ENCODE measurements around the gene FYCO1. TPM values are rescaled to one million over a fixed set of nuclear protein-coding genes. Genes with fewer than 3 reads are reported as not detected.

FYCO1 gene
- total and polyA plus RNA-seq, 7 donors: 14.0 to 129 (median 68.3) TPM

DNA sequence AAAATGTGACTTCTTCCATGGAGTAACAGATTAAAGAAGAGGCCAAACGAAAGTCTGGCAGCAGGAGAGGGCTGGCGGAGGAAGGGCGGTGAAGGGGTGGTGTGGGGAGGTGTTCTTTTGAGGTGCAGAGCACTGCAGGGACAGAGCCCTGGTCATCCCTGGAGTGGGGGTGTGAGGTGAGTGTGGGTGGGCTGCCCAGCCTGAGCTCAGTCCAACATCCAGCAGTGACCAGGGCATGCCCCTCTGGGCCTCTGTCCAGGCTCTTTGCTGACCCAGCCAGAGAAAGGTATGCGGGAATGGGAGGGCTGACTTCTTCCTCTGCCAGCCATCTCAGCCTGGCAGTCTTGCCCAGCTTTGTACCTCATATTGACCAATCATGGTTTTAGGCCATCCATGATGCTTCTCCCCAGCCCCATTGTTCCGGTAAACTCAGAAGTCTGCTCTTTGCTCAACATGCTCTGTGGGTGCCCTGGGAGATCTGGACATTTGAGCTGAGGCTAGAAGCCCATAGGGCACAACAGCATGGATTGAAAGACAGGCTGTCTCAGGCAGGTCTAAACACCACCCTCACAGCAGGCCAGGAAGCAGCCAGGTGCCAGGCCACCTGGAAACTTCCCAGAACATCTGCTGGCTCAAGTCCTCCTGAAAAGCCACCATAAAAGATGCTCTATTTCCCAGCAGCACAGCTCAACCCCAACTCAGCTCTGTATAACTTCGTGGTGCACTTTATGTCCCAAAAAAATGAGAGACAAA lies 78.3 kb downstream of the FYCO1 start:
- Histone ChIP-seq H3K27ac (no peak overlapping the region), H3K9me3 (no peaks in the 10 kb centered on the region), H3K27me3 (ENCODE audit: insufficient read depth in 3 of 3, low read length in 2 of 3) (no peaks in the 10 kb centered on the region), H3K36me3 (ENCODE audit: insufficient read depth in 1 of 2, low read depth in 1 of 2) (peaks cover 0 to 54% of the 10 kb centered on the region in 2 donors), H3K4me3 (no peak overlapping the region), H3K4me1 (no peaks in the 10 kb centered on the region)
- WGBS, 3 donors: 62 to 77% (median 65%) methylated on average over 6 of the region's 6 CpGs
- no peak for DNase-seq
- no peak for ATAC-seq
- TF ChIP-seq CTCF (IDR thresholded peaks at IDR 0.05): no peak
- intact Hi-C loops (cut with DNase I): no loop called here

- intact Hi-C loops (cut with DNase I): no loop called here
- ATAC-seq: peak; percentile 36 to 55 (median 45)
- no peak overlapping the region for H3K27ac ChIP-seq
- 45 to 54% (median 52%) methylated on average over 13 of the region's 13 CpGs for WGBS, 3 donors
- no peak for TF ChIP-seq CTCF (IDR thresholded peaks at IDR 0.05)
- no peaks in the 10 kb centered on the region for H3K27me3 ChIP-seq (ENCODE audit: insufficient read depth in 3 of 3, low read length in 2 of 3)
- H3K4me1 ChIP-seq: no peaks in the 10 kb centered on the region
- no peak for DNase-seq
- peaks cover 0 to 37% of the 10 kb centered on the region in 2 donors for H3K36me3 ChIP-seq (ENCODE audit: insufficient read depth in 1 of 2, low read depth in 1 of 2)
- no peak overlapping the region for H3K4me3 ChIP-seq
- no peaks in the 10 kb centered on the region for H3K9me3 ChIP-seq
Observed at GRCh38 chr3:45915518-45916231, 79.9 kb downstream of the FYCO1 start.

DNA sequence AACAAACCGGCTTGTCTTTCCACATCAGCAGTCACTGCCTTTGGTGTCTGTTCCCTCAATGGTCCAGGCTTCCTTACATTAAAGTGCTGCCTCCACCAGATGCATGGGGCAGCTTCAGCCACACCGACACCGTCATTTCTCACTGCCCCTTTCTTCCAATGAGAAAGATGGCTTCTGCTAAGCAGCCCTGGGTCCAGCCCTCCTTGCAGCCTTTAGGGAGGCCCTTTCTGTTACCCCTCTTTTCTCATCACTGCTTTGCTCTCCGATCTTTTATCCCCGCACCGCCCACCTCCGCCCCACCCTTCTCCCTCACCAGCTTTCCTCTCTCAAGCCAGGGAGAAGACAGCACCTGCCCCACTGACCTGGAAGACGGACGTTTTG lies 80.6 kb downstream of the FYCO1 start:
- H3K36me3 ChIP-seq (ENCODE audit: insufficient read depth in 1 of 2, low read depth in 1 of 2): peaks cover 0 to 31% of the 10 kb centered on the region in 2 donors
- 85 to 91% (median 90%) methylated on average over 9 of the region's 9 CpGs for WGBS, 3 donors
- no peak overlapping the region for H3K4me3 ChIP-seq
- no peaks in the 10 kb centered on the region for H3K9me3 ChIP-seq
- TF ChIP-seq CTCF (IDR thresholded peaks at IDR 0.05): no peak
- H3K27me3 ChIP-seq (ENCODE audit: insufficient read depth in 3 of 3, low read length in 2 of 3): no peaks in the 10 kb centered on the region
- intact Hi-C loops (cut with DNase I): no loop called here
- no peak for DNase-seq
- no peaks in the 10 kb centered on the region for H3K4me1 ChIP-seq
- ATAC-seq: no peak
- H3K27ac ChIP-seq: no peak overlapping the region

DNA sequence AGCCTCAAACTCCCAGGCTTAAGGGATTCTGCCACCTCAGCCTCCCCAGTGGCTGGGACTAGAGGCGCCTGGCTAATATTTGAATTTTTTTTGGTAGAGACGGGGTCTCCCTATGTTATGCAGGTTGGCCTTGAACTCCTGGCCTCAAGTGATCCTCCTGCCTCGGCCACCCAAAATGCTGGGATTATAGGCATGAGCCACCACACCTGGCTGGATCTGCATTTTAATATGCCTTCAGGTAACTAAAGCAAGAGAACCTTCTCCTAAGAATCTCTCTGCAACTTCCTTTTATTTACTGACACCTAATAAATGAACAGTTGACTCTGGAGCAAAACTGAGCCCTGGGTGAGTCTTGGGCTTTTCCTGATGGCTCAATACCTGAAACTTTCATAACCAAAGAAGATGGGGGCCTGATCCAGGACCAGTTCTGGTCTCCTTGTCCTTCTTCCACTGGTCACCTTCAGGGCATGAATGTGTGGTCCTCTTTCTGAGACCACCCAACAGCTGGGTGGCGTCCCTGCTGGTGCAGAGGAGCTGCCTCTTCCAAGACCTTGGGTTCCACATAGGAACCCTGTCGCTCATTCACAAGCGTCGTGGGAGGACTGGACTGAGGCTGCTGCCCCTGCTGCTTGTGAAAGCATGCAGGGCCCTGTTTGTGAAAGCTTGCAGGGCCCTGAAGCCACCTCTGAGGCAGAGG lies 81.1 kb downstream of the FYCO1 start:
- no peak for TF ChIP-seq CTCF (IDR thresholded peaks at IDR 0.05)
- H3K4me1 ChIP-seq: no peaks in the 10 kb centered on the region
- no peak overlapping the region for H3K4me3 ChIP-seq
- ATAC-seq: no peak
- H3K27ac ChIP-seq: no peak overlapping the region
- WGBS, 3 donors: 91 to 94% (median 92%) methylated on average over 7 of the region's 7 CpGs
- no peaks in the 10 kb centered on the region for H3K9me3 ChIP-seq
- H3K27me3 ChIP-seq (ENCODE audit: insufficient read depth in 3 of 3, low read length in 2 of 3): no peaks in the 10 kb centered on the region
- intact Hi-C loops (cut with DNase I): no loop called here
- DNase-seq: no peak
- peaks cover 0 to 26% of the 10 kb centered on the region in 2 donors for H3K36me3 ChIP-seq (ENCODE audit: insufficient read depth in 1 of 2, low read depth in 1 of 2)

Data from psoas muscle (tissue), 8 donors.